GM18868 (cell line): ENCODE data around the gene ZSWIM6.

Experiments used
- ATAC-seq: cut with Tn5 transposase; IDR thresholded peaks from one replicate; pipeline ENCODE4 v1.9.1; 2021; ENCODE audit warnings: mild to moderate bottlenecking, moderate library complexity; ENCODE audit not compliant: unreplicated experiment

ZSWIM6 gene

GRCh38 chr5:61526207-61526519, 194.1 kb downstream of the ZSWIM6 start:
- no peak for ATAC-seq

GRCh38 chr5:61532983-61533382, 200.9 kb downstream of the ZSWIM6 start:
- no peak for ATAC-seq

DNA sequence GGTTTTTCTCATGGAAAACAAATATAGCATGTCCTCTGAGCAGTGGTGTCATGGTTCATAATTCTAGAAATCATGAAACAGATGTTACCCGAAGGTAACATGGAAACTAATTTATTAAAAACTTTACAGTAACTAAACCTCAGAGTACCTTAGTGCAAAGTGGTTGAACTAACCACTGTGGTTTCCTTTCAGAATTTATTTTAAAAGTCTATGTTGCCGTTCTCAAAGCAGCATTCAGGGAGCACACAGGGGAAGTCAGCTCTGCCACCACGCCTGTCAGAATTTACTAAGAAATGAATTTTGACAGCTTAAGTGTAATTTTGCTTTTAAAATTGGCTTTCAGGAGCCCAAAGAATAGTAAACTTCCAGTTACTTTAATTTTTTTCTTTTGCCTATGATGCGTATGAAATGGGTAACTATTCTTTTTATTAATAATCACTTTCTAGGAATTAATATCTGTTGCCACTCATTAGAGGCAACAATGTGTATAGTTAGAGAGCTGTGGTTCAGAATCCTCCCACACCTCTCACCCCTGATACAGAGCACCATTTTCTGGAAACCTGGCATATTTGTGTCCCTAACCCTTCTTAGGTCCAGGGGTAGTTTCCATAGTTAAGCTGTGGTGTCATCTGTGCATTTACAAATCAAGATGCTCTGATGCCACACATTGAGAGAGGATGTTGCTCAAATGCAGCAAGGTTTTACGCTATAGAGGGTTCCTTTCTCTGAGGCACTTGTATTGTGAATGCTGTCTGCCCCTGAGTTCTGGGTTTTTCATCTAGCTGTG, 202.6 kb downstream of the ZSWIM6 start:
- peak; percentile 86 for ATAC-seq

DNA sequence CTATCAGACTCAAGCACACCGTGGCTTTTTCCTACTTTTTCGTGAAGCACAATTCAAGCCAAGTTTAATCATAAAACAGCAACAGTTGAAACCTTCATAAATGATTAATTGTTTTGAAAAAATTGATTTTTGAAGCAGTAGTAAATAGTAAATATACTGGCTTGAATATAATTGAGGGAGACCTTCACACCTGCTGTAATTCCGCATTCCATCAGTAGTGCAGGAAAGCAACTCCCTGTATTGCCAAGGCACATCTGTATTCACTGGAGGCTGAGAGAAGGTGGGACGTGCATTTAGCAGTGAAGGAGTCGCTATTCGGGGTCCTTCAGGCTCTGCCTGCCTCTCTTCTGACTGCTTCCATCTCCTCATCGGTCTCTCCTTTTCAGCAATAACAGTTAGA, 203.8 kb downstream of the ZSWIM6 start:
- ATAC-seq: no peak

- ATAC-seq: no peak
Measured at GRCh38 chr5:61536922-61537321, 204.9 kb downstream of the ZSWIM6 start.

GRCh38 chr5:61538722-61539501, 206.9 kb downstream of the ZSWIM6 start:
- ATAC-seq: no peak

GRCh38 chr5:61549530-61549929, 217.5 kb downstream of the ZSWIM6 start:
- no peak for ATAC-seq

DNA sequence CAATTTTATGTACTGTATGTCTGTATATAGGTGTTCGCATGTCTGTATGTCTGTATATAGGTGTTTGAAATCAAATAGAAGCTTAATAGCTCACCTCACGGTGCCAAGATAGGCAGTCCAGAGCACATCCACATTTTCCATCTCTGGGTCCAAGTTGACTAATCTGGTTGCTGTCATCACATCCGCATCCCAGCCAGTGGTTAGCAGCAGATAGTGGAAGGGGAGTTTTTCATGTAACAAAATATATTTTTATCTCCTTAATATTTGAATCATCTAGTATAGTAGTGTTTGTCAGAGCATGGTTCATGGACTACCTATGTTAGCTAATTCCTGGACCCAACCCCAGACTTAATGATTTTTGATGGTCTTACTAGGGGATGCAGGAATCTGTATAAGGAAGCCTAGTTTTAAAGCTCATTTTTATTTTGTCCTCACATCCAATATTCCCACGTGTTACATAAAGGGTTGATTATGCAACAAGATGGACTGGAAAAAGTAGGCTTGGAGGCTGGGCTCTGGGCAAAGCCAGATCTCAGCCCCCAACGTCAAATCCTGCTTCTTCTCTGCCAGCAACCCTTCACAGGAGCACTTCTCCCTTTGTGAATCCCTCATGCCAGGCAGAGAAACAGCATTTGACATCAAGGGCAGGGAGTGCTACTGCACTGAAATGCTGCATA, 219.7 kb downstream of the ZSWIM6 start:
- no peak for ATAC-seq

GRCh38 chr5:61559146-61559545, 227.1 kb downstream of the ZSWIM6 start:
- no peak for ATAC-seq

DNA sequence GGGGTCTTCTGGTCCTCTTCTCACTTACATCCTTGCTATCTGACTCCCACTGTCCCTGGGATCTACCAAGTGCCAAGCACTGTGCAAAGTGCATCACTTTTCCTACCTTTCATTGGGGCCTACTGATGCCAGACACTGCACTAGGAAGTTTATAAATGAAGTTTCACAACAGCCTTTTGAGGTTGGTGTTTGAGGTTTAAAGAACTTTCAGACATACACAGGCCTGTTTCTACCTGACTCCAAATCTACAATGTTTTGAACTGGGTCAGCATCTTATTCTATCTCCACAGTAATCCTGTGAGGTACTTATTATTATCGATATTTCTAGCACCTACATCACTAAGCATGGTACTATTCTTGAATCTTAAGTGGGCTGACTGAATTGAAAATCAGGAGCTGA, 227.7 kb downstream of the ZSWIM6 start:
- no peak for ATAC-seq

- ATAC-seq: no peak
Measured at GRCh38 chr5:61563401-61563800, 231.3 kb downstream of the ZSWIM6 start.

DNA sequence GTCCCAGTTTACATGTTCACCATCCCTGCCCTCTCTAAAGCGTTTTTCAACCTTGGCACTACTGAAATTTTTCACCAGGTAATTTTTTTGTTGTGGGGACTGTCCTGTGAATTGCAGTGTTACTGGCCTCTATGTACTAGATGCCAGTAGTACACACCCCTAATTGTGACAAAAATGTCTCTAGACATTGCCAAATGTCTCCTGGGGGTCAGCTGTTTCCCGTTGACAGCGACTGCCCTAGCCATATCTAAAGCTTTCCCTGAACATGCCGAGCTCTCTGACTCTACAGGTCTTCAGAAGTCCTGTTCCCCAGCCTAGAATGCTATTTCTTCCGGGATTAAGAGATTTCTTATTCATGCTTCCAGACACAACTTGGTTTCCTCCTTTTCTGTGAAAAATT, 235.3 kb downstream of the ZSWIM6 start:
- ATAC-seq: no peak

DNA sequence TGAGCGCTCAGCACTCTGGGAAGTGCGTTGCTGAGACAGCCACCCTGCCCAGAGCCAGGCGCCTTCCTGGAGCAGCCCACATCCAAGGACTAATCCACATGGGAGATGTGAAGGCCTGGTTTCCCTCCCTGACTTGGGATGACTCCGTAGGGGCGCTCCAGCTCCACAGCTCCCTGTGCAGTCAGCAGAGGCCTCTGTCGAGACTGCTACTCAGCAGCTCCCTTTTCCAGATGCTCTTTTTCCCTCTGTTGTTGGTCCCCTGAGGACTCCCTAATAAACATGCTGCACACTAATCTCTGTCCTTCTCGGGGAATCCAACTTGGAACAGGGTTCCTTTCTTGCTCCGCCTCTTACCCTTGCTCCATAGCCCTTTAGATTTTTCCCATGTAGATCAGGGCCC, 237.3 kb downstream of the ZSWIM6 start:
- ATAC-seq: no peak

DNA sequence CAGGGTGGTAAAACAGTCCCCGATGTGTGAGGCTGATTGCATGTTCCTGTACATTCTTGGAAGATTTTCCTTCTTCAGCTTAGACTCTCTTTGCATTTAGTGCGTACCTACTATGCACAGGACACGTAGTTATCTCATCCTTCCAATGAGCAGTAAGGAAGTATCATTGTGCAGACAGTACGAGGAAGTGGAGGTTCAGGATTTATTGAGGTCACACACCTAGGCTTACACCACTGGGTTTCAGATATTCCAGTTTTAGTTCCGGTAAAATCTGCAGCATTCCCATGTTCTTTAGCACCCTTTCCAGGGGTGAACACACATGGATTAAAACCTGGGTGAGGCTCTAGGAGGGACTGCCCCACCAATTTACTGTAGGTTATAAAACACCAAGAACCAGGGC, 238.7 kb downstream of the ZSWIM6 start:
- ATAC-seq: no peak

DNA sequence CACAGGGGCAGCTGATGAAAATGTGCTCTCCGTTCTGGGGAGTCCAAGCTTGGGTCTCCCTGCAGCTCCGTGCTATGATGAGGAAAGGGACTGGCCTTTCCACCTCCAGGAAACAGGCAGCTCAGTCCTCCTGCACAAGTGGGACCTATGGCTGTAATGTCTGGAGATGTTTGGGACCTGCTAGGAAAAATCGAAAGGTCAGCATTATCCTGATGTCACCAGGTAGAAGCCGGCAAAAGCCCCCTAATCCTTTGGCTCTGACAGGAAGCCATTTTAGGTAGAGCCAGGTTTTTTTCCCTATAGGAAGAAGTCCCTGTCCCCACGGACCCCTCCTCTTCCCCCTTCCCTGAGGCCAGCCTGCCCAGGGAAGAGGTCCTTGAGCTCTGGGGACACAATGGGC, 240.9 kb downstream of the ZSWIM6 start:
- ATAC-seq: no peak

GRCh38 chr5:61575103-61575502, 243.0 kb downstream of the ZSWIM6 start:
- no peak for ATAC-seq

GRCh38 chr5:61575581-61575980, 243.5 kb downstream of the ZSWIM6 start:
- ATAC-seq: no peak

DNA sequence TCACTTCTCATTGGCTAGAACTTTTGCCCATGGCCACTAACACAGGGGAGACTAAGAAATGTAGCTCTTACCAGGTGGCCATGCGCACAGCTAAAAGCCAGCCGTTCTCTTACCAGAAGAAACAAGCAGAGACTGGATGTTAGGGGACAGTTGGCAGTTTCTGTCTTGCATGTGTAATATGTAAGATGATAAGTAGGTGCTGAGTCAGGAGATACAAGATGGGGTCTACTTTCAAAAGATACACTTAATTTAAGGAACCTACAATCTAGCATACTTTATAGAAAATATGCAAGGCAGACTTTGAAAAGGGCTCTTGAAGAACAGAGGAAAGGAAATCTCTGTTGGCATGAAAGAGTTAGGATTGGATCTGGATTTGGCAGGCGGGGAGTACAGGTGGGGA, 244.5 kb downstream of the ZSWIM6 start:
- no peak for ATAC-seq

DNA sequence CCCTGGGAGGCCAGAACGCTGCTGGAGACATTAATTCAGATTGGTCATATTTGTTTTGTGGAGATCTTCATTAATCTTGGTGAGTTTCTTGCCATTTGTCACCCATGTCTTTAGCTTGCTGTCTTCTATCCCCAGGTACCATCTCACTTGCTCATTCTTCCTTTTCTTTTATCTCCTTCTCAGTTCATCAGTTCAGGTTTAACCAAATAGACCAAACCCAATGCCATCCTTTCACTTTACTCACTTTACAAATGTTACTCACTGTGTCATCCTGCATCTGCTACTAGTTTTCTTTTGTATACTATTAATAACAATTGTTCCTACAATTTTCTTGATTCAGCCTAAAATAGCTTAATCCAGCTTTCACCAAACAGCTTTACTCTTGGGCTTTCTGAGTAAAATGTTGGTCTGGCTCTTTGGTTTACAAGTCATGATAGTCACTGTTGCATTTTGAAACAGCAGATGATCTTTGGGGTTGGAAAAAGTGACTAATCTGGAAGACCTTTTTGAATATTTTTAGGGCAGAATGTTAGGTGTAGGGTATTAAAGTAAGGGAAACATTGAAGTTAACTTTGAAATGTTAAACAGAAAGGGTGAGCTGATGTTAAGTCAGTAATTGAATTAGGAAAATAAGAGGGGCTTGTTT, 246.9 kb downstream of the ZSWIM6 start:
- ATAC-seq: no peak

DNA sequence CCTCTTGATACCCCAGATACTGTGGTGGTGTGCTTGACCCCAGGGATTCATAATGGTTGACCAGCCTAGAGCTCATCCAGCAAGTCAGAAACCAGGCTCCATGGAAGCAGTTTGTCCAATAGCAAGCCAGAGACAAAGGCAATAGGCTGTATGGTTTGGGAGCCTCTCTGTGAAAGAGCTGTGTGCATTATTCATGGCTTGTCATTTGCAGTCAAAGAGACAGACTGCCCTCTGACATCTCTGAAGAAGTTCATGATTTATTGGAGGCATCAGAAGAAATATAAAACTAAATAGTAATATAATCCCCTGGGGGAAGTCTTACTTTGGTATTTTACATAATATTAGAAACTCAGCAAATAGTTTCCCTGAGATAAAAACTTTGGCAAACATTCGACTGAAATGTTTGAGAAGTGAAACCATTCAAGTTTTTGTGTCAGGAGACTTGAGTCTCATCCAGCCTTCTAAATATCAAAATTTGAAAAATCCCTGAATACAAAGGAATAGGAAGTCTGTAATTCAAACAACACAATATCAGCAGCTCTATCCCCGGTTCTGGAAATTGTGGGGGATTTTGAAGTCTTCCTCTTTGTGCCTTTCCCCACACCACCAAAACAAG, 250.3 kb downstream of the ZSWIM6 start:
- no peak for ATAC-seq

GRCh38 chr5:61582887-61583286, 250.8 kb downstream of the ZSWIM6 start:
- ATAC-seq: no peak
